DND-41 (cell line): ENCODE results near the gene CALCOCO1.

Experiments
- EZH2 ChIP-seq: IDR thresholded peaks from 3 replicates; pipeline ENCODE4 v1.6.1; 2012; ENCODE audit warnings: borderline replicate concordance, low read depth, mild to moderate bottlenecking, moderate library complexity, low read length, inconsistent platforms; ENCODE audit not compliant: severe bottlenecking
- TF ChIP-seq, protein P1 (sequence below): IDR thresholded peaks from 2 replicates; pipeline ENCODE4 v1.5.1; 2012; ENCODE audit warnings: borderline replicate concordance, low read length, moderate library complexity, mild to moderate bottlenecking; ENCODE audit not compliant: poor library complexity, severe bottlenecking; ENCODE audit errors: extremely low read depth

DNA sequence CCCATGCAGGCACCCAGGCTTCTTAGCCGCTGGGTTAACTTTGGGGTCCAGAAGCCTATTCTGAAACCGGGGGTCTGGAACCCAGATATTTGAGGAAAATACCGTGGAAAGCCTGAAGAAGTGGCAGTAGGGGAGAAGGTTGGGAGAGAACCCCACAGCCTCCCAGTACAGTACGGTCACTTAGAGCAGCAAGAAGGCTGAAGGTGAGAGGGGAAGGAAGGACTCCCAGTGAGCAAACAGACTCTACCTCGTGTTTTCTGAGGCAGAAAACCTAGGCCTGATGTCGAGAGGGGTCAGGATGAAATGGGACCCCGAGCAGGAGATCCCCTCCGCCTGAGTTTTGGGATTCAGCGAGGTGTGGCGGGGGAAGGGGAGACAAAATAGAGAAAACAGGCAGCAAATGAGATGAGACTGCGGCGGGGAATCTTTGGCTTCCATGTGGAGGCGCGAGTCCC lies 10.7 kb upstream of the CALCOCO1 start:
- no peak for TF ChIP-seq EZH2
- TF ChIP-seq, protein P1, sequence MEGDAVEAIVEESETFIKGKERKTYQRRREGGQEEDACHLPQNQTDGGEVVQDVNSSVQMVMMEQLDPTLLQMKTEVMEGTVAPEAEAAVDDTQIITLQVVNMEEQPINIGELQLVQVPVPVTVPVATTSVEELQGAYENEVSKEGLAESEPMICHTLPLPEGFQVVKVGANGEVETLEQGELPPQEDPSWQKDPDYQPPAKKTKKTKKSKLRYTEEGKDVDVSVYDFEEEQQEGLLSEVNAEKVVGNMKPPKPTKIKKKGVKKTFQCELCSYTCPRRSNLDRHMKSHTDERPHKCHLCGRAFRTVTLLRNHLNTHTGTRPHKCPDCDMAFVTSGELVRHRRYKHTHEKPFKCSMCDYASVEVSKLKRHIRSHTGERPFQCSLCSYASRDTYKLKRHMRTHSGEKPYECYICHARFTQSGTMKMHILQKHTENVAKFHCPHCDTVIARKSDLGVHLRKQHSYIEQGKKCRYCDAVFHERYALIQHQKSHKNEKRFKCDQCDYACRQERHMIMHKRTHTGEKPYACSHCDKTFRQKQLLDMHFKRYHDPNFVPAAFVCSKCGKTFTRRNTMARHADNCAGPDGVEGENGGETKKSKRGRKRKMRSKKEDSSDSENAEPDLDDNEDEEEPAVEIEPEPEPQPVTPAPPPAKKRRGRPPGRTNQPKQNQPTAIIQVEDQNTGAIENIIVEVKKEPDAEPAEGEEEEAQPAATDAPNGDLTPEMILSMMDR, result no peak
